Measurements from ENCODE around the gene SOX5. TPM values are rescaled to one million over a fixed set of nuclear protein-coding genes. Genes with fewer than 3 reads are reported as not detected.
A peak's percentile ranks its signal among the peaks of the same experiment; 100 is the strongest.

Gene SOX5
- total and polyA plus RNA-seq, 2 donors (not counting 1 experiment from before 2014, with no cell fraction given), result 9.2 to 32.0 TPM

DNA sequence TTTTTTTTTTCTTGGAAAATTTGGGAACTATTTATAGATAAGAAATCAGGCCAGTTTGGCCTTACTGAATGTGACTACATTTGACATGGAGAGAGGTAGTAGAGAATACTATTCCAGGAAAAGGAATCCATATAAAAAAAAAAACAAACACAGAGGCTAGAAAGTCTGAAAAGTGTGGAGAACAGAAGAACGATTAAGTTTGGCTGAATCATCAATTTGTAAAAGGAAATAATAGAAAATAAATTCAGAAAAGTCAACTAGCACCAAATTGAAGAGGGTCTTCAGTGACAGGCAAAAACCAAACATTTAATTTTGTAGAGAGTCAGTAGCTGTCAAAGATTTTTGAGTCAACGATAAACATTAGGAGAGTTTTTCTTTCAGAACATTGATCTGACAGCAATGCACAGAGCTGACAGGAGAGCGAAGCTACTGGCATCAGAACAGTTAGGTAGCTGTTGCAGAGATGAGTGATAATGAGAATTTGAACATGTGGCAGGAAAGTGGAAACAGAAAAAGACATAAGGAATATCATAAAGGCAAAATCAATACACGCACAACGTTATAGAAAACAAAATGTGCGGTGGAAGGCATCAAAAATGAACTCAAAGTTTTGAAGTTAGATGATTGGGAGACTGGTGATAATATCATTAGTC, 241.2 kb downstream of the SOX5 start:
- H2AFZ ChIP-seq (ENCODE audit: low read length), result no peak overlapping the region
- H3K4me3 ChIP-seq (replicated peaks in 1 of 4; ENCODE audit: control extremely low read depth in 1 of 4, insufficient read depth in 1 of 4, low read depth in 3 of 4, low read length in 4 of 4), result no peak overlapping the region
- no peak overlapping the region for H3K4me2 ChIP-seq (ENCODE audit: extremely low read depth, insufficient read depth, low read length)
- no peak for DNase-seq (ENCODE audit: low read depth in 2 of 2)
- no peaks in the 10 kb centered on the region for H3K79me2 ChIP-seq (ENCODE audit: control insufficient read depth, insufficient read depth, low read length)
- peaks cover 2% of the 10 kb centered on the region for H4K20me1 ChIP-seq (ENCODE audit: control insufficient read depth, extremely low read depth, insufficient read depth, low read length)
- H3K27me3 ChIP-seq (ENCODE audit: control insufficient read depth, insufficient read depth, low read length), result no peaks in the 10 kb centered on the region
- no peaks in the 10 kb centered on the region for H3K9me3 ChIP-seq (ENCODE audit: control insufficient read depth, insufficient read depth, low read depth, low read length)
- no peak for TF ChIP-seq EZH2 (IDR thresholded peaks at IDR 0.05; ENCODE audit: low read length, missing control alignments)
- TF ChIP-seq CTCF (conservative IDR thresholded peaks at IDR 0.05 in 1 of 2, IDR thresholded peaks at IDR 0.05 in 1 of 2; ENCODE audit: low read depth in 1 of 2, low read length in 2 of 2), result no peak
- H3K36me3 ChIP-seq (ENCODE audit: control insufficient read depth, insufficient read depth, low read length), result no peaks in the 10 kb centered on the region
- no peak overlapping the region for H3K27ac ChIP-seq (ENCODE audit: insufficient read depth, low read length)
- H3K4me1 ChIP-seq (ENCODE audit: control insufficient read depth, extremely low read depth, insufficient read depth, low read length), result no peaks in the 10 kb centered on the region
- H3K9ac ChIP-seq (ENCODE audit: insufficient read depth, low read length), result no peak overlapping the region

DNA sequence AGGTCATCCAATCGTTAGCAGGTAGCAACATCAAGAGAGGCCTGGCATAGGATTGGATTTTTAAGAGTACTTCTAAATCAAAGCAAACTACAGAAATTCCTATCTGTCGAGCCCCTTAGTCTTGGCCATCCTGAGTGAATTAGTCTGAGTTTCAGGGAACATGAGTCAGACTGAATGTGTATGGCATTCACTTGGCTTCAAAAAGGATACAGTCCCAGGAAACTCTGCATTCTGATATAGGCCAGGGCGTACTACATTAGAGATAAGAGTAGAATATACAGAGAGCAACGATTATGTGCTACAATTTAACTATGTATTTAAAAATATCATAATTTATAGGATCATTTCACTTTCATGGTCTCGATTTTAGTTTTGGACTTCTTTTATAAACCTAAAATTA, 242.2 kb downstream of the SOX5 start:
- H3K9ac ChIP-seq (ENCODE audit: insufficient read depth, low read length), result no peak overlapping the region
- H4K20me1 ChIP-seq (ENCODE audit: control insufficient read depth, extremely low read depth, insufficient read depth, low read length), result peaks cover 2% of the 10 kb centered on the region
- no peaks in the 10 kb centered on the region for H3K9me3 ChIP-seq (ENCODE audit: control insufficient read depth, insufficient read depth, low read depth, low read length)
- H3K4me2 ChIP-seq (ENCODE audit: extremely low read depth, insufficient read depth, low read length), result no peak overlapping the region
- no peaks in the 10 kb centered on the region for H3K36me3 ChIP-seq (ENCODE audit: control insufficient read depth, insufficient read depth, low read length)
- H2AFZ ChIP-seq (ENCODE audit: low read length), result no peak overlapping the region
- no peak overlapping the region for H3K4me3 ChIP-seq (replicated peaks in 1 of 4; ENCODE audit: control extremely low read depth in 1 of 4, insufficient read depth in 1 of 4, low read depth in 3 of 4, low read length in 4 of 4)
- no peaks in the 10 kb centered on the region for H3K4me1 ChIP-seq (ENCODE audit: control insufficient read depth, extremely low read depth, insufficient read depth, low read length)
- H3K79me2 ChIP-seq (ENCODE audit: control insufficient read depth, insufficient read depth, low read length), result no peaks in the 10 kb centered on the region
- H3K27ac ChIP-seq (ENCODE audit: insufficient read depth, low read length), result no peak overlapping the region
- TF ChIP-seq EZH2 (IDR thresholded peaks at IDR 0.05; ENCODE audit: low read length, missing control alignments) (no peak), CTCF (conservative IDR thresholded peaks at IDR 0.05 in 1 of 2, IDR thresholded peaks at IDR 0.05 in 1 of 2; ENCODE audit: low read depth in 1 of 2, low read length in 2 of 2) (no peak)
- DNase-seq (ENCODE audit: low read depth in 2 of 2), result peak in 1 of 2 donors; percentile 4
- no peaks in the 10 kb centered on the region for H3K27me3 ChIP-seq (ENCODE audit: control insufficient read depth, insufficient read depth, low read length)

GRCh38 chr12:23704992-23705943, 244.2 kb downstream of the SOX5 start:
- DNase-seq (ENCODE audit: low read depth in 2 of 2), result no peak
- Histone ChIP-seq H3K9me3 (ENCODE audit: control insufficient read depth, insufficient read depth, low read depth, low read length) (no peaks in the 10 kb centered on the region), H2AFZ (ENCODE audit: low read length) (no peak overlapping the region), H3K4me2 (ENCODE audit: extremely low read depth, insufficient read depth, low read length) (no peak overlapping the region), H3K27ac (ENCODE audit: insufficient read depth, low read length) (no peak overlapping the region), H3K79me2 (ENCODE audit: control insufficient read depth, insufficient read depth, low read length) (no peaks in the 10 kb centered on the region), H3K4me1 (ENCODE audit: control insufficient read depth, extremely low read depth, insufficient read depth, low read length) (no peaks in the 10 kb centered on the region), H4K20me1 (ENCODE audit: control insufficient read depth, extremely low read depth, insufficient read depth, low read length) (peaks cover 2% of the 10 kb centered on the region), H3K36me3 (ENCODE audit: control insufficient read depth, insufficient read depth, low read length) (no peaks in the 10 kb centered on the region), H3K9ac (ENCODE audit: insufficient read depth, low read length) (no peak overlapping the region), H3K27me3 (ENCODE audit: control insufficient read depth, insufficient read depth, low read length) (no peaks in the 10 kb centered on the region), H3K4me3 (replicated peaks in 1 of 4; ENCODE audit: control extremely low read depth in 1 of 4, insufficient read depth in 1 of 4, low read depth in 3 of 4, low read length in 4 of 4) (no peak overlapping the region)
- TF ChIP-seq CTCF (conservative IDR thresholded peaks at IDR 0.05 in 1 of 2, IDR thresholded peaks at IDR 0.05 in 1 of 2; ENCODE audit: low read depth in 1 of 2, low read length in 2 of 2) (no peak), EZH2 (IDR thresholded peaks at IDR 0.05; ENCODE audit: low read length, missing control alignments) (no peak)
